PFSK-1 (cell line): ENCODE data around the gene TMPRSS4.

Experiments used
- POLR2AphosphoS5 ChIP-seq: IDR thresholded peaks from 2 replicates; pipeline ENCODE4 v1.6.1; 2012; ENCODE audit warnings: low read depth, mild to moderate bottlenecking, control low read depth, low read length, moderate library complexity
- TAF1 ChIP-seq: IDR thresholded peaks from 2 replicates; pipeline ENCODE4 v1.6.1; 2012; ENCODE audit warnings: low read length, control low read depth, borderline replicate concordance; ENCODE audit not compliant: insufficient read depth
- TF ChIP-seq, protein P1 (sequence below), 2 experiments: IDR thresholded peaks; 2 replicates each; pipeline versions ENCODE4 v1.6.1 to v1.8.0; 2011 to 2012; ENCODE audit warnings: low read depth in 2 of 2, low read length in 2 of 2, control low read depth in 1 of 2, inconsistent platforms in 1 of 2, mild to moderate bottlenecking in 1 of 2, moderate library complexity in 1 of 2; ENCODE audit not compliant: insufficient read depth in 1 of 2

DNA sequence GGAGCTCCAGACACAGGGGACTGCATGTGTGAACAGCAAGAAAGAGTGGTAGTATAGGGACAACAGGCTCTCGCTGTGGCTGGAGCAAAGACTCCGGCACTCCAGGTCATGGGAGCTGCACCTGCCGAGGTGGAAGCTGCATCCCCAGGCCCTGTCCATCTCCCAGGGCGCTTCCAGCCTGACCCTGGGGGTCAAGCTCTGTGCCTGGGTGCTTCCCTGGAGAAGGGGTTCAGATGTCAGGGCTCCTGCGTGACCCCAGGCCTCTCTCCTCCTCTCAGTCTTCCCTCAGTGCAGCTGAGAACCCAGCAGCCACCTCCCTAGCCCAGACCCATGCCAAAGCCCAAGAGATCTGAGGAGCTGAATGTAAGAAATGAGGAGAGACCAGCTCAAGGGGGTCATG is 3.4 kb downstream of the TMPRSS4 start:
- no peak for TF ChIP-seq POLR2AphosphoS5
- TF ChIP-seq TAF1, result no peak
- TF ChIP-seq, protein P1, sequence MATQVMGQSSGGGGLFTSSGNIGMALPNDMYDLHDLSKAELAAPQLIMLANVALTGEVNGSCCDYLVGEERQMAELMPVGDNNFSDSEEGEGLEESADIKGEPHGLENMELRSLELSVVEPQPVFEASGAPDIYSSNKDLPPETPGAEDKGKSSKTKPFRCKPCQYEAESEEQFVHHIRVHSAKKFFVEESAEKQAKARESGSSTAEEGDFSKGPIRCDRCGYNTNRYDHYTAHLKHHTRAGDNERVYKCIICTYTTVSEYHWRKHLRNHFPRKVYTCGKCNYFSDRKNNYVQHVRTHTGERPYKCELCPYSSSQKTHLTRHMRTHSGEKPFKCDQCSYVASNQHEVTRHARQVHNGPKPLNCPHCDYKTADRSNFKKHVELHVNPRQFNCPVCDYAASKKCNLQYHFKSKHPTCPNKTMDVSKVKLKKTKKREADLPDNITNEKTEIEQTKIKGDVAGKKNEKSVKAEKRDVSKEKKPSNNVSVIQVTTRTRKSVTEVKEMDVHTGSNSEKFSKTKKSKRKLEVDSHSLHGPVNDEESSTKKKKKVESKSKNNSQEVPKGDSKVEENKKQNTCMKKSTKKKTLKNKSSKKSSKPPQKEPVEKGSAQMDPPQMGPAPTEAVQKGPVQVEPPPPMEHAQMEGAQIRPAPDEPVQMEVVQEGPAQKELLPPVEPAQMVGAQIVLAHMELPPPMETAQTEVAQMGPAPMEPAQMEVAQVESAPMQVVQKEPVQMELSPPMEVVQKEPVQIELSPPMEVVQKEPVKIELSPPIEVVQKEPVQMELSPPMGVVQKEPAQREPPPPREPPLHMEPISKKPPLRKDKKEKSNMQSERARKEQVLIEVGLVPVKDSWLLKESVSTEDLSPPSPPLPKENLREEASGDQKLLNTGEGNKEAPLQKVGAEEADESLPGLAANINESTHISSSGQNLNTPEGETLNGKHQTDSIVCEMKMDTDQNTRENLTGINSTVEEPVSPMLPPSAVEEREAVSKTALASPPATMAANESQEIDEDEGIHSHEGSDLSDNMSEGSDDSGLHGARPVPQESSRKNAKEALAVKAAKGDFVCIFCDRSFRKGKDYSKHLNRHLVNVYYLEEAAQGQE (IDR thresholded peaks at IDR 0.05; ENCODE audit: insufficient read depth in 1 of 2, low read depth in 2 of 2, low read length in 2 of 2), result no peak
